ENCODE data around the gene ZNF324. TPM values are rescaled to one million over a fixed set of nuclear protein-coding genes. Genes with fewer than 3 reads are reported as not detected.

Gene ZNF324
- total and polyA plus RNA-seq, 9 of the 15 experiments (the other 6 are each of a cell fraction or from before 2014, with no cell fraction given), result 0.92 to 16.4 (median 5.3) TPM

DNA sequence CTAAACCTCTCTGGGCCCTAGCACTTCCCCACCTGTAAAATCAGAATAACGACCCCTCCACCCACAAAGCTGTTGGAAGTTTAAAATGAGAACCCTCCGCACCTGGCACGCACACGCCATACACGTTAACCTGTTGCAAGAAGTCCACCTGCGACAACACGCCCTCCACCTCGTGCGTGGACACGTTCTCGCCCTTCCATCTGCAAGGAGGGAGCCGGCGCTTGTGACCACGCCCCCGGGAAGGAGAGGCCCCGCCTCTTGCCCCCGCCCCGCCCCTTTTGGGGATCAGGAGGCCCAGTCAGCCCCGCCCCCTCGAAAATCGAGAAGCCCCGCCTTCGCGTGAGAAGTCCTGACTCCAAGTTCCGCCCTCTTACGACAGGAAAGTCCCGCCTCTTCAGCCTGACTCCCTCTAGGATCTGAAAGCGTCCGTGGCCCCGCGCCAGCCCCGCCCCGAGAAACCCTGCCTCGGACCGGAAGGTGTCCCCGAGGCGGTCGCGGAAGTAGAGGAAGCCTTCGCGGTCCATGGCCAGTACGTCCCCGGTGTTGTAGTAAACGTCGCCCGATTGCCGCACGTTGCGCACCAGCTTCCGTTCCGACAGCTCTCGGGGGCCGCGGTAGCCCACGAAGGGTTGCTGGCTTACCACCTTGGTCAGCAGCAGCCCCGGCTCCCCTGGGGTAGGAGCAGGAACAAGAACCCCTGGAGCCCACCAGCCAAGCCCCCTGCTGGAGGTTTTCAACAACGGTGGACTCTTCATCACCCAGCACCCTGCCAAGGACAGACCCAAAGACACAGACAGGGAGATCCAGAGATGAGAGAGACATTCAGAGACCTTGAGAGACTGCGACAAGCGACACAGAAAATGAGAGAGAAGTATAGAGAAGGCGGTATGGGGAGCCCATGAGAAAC, 32.4 kb downstream of the ZNF324 start (continued):
- TF ChIP-seq, protein P1, sequence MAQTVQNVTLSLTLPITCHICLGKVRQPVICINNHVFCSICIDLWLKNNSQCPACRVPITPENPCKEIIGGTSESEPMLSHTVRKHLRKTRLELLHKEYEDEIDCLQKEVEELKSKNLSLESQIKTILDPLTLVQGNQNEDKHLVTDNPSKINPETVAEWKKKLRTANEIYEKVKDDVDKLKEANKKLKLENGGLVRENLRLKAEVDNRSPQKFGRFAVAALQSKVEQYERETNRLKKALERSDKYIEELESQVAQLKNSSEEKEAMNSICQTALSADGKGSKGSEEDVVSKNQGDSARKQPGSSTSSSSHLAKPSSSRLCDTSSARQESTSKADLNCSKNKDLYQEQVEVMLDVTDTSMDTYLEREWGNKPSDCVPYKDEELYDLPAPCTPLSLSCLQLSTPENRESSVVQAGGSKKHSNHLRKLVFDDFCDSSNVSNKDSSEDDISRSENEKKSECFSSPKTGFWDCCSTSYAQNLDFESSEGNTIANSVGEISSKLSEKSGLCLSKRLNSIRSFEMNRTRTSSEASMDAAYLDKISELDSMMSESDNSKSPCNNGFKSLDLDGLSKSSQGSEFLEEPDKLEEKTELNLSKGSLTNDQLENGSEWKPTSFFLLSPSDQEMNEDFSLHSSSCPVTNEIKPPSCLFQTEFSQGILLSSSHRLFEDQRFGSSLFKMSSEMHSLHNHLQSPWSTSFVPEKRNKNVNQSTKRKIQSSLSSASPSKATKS (CRISPR knock-in tag; IDR thresholded peaks at IDR 0.05), result no peak
- TF ChIP-seq ADNP (tag; IDR thresholded peaks at IDR 0.05) (no peak), SMAD2 (IDR thresholded peaks at IDR 0.05; ENCODE audit: low read depth, low read length) (no peak), ZFP30 (CRISPR knock-in tag; IDR thresholded peaks at IDR 0.05; ENCODE audit: borderline replicate concordance) (no peak), ZC3H8 (IDR thresholded peaks at IDR 0.05) (0 out of 2 replicates have a peak, but pooled peaks have one; percentile 65), NR1H2 (CRISPR knock-in tag; IDR thresholded peaks at IDR 0.05) (0 out of 2 replicates have a peak, but pooled peaks have one; percentile 25), ELF4 (CRISPR knock-in tag; IDR thresholded peaks at IDR 0.05) (peak; percentile 70; the same call in 1 of the 2 replicates), CHD4 (IDR thresholded peaks at IDR 0.05; ENCODE audit: insufficient read depth, insufficient replicate concordance, low read depth, low read length, poor library complexity, severe bottlenecking) (no peak), NCOA1 (IDR thresholded peaks at IDR 0.05; ENCODE audit: low read depth) (peak; percentile 99), PREB (CRISPR knock-in tag; IDR thresholded peaks at IDR 0.05) (no peak), REST (IDR thresholded peaks at IDR 0.05; ENCODE audit: borderline replicate concordance) (peak; percentile 37; the same call in 1 of the 2 replicates), REST (CRISPR knock-in tag; IDR thresholded peaks at IDR 0.05; ENCODE audit: low read depth) (peak; percentile 78; the same call in 1 of the 2 replicates), ETV5 (CRISPR knock-in tag; IDR thresholded peaks at IDR 0.05; ENCODE audit: low read depth) (peak; percentile 91), PTBP1 (IDR thresholded peaks at IDR 0.05; ENCODE audit: low read depth, low read length) (no peak), JUN (IDR thresholded peaks at IDR 0.05; ENCODE audit: borderline replicate concordance, low read depth, low read length) (peak; percentile 65; the same call in 1 of the 2 replicates), JUN (CRISPR knock-in tag; IDR thresholded peaks at IDR 0.05; ENCODE audit: borderline replicate concordance) (no peak)

Data from K562 (cell line).